ENCODE measurements around the gene SLC24A4.

The SLC24A4 gene

DNA sequence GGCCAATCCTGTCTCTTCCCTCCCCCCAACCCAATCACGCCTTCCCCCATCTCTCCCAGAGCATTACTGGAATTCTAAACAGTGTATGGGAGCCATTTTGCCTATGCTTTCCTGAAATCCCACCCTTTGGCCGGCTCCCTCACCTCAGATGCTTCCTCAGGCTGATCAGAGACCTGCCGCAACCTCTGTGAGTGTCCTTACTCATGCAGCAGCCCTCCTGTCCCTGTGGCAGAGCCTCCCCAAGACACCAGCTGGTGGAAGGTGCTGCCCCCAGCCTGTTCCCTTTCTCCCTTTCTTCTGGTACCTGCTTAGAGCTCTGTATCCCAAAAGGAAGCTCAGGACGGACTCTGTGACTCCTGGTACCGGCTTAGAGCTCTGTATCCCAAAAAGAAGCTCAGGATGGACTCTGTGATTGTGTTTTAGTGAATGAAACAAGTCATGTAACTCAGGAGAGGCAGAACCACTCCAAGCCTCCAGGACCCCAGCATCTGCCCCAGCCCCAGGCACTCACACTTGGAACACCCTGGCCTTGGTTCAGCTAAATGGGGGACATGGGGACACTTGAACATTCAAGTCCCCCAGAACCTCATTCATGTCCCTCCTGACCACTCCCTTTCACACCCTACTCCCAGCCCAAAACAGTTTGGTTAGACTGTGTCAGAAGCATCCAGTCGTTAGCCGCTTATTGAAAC is 161.3 kb downstream of the SLC24A4 start:
- DNase-seq = no peak

DNA sequence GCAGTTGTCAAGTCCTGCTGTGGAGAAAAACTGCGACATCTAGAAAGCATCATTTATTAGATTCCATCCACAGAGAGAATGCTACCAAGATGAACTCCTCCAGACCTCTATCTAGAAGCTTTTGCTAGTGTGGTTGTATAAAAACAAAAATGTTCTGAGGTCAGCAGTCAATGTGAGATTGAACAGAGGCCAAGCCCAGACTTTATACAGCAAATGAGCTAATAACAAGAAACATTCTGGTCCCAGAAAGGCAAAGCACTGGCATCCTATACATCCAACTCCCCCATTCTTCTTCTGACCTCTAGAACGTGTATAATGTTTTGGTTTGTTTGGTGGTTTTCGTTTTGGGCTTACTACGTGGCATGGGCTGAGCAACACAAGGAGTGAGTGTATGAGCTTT is 163.9 kb downstream of the SLC24A4 start:
- DNase-seq = no peak

DNA sequence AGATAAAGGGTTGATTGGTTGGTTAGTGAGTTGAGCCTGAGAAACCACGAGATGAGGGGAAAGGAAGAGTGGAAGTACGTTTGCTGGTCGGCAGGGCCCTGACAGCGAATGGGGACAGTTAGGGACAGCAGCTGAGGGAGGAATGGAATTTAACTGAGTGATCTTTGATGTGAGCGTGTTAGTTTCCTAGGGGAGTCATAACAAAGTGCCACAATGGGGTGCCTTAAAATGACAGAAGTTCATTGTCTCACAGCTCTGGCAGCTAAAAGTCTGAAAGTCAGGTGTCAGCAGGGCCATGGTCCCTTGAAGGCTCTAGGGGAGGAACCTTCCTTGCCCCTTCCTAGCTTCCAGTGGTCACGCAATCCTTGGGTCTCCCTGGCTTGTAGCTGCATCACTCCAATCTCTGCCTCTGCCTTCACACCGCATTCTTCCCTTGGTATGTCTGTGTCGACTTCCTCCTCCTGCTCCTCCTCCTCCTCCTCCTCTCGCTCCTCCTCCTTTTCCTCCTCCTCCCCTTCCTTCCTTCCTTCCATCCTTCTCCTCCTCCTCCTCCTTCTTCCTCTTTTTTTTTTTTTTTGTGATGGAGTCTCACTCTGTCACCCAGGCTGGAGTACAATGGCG is 164.7 kb downstream of the SLC24A4 start:
- DNase-seq = no peak

GRCh38 chr14:92489394-92490238 is 166.7 kb downstream of the SLC24A4 start:
- no peak for DNase-seq

GRCh38 chr14:92490239-92490959 is 167.4 kb downstream of the SLC24A4 start:
- no peak for DNase-seq

DNA sequence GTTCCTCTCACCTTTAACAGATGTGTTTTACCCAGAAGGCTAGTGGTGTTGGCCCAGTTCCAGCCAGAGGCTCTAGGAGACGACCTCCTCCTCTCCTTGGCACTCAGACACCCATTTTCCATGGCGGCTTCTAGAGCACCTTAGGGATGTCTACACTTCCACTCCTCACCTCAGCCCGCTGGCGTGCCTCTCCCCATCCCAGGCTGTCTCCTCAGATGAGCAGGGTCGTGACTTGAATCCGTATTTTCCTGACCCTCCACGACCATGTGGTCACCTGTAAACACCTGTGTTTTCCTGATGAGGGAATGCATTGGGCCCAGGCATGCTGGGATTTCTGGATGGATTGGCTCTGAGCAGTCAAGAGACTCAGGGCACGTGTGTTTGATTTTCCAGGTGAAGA is 168.8 kb downstream of the SLC24A4 start:
- no peak for DNase-seq

DNA sequence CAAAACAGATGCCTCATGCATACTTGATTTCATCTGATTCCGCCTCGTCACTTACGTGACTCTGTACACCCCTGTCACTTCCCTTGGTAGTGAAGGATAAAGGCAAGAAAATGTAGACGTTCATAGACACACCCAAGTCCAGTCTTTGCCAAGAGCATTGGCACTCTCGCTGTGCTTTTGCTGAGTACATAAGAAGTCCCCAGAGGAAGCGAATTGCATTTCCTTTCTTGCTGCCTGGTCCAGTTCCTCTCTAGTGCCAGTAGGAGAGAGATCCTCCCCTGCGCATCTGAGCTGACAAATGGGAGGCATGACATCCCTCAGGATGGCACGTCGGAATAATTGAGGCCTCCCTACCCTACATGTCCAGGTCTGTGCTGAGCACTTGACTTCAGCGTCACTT is 169.3 kb downstream of the SLC24A4 start:
- DNase-seq = no peak

- DNase-seq = no peak
Observed at GRCh38 chr14:92493024-92493423, 170.1 kb downstream of the SLC24A4 start.

DNA sequence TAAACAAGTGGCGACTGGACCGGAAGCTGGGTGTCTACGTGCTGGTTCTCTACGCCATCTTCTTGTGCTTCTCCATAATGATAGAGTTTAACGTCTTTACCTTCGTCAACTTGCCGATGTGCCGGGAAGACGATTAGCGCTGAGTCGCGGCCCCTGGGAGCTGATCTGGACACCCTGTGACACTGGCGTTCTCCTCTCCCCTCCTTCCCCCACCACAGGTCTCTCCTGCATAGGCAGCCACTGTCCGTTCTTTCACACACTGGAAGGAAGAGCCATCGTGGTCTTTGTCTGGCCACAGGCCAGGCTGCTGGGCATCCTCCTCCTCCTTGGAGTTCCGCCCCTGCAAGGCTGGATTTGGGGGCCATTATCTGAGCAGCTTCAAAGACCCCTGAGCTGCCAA is 170.5 kb downstream of the SLC24A4 start:
- DNase-seq = no peak

DNA sequence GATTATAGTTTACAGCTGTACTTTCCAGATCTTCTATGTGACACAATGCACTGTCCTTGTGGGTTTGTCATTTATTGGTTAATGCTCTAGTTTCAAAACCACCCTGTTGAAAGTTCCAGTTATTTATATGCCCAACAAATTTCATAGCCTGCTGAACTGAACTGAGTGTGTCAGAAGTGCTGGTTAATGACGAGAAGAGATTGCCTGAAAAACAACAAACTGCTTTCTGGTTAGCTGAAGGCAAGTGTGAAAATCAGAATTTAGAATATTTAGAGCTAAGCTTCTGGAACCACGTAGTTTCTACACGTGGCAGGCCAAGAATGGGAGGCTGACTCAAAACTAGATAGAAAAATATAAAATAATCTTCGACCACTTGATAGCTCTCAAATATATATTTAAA is 171.5 kb downstream of the SLC24A4 start:
- no peak for DNase-seq

- DNase-seq = peak; percentile 20
Observed at GRCh38 chr14:92495027-92495426, 172.1 kb downstream of the SLC24A4 start.

- DNase-seq = no peak
Observed at GRCh38 chr14:92496191-92496857, 173.4 kb downstream of the SLC24A4 start.

DNA sequence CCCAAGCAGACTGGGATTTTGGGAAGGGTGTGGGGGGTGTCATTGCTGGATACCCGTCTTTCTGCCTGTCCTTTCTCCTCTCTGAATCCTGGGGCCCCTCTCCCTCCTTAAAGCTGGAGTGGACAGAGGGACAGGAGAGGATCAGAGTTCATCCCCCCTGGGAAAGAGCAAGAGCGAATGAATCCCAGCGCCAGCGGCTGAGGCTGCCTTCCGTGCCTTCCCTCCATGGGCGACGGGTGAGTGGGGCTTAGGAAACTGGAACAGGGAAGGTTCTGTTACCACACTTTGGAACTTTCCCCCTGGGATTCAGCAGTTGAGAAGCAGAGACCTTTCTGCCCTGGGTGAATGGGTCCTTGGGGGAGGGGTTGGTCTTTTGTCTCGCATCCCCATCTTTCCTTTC is 174.4 kb downstream of the SLC24A4 start:
- no peak for DNase-seq

- DNase-seq = no peak
Observed at GRCh38 chr14:92499234-92499633, 176.3 kb downstream of the SLC24A4 start.

DNA sequence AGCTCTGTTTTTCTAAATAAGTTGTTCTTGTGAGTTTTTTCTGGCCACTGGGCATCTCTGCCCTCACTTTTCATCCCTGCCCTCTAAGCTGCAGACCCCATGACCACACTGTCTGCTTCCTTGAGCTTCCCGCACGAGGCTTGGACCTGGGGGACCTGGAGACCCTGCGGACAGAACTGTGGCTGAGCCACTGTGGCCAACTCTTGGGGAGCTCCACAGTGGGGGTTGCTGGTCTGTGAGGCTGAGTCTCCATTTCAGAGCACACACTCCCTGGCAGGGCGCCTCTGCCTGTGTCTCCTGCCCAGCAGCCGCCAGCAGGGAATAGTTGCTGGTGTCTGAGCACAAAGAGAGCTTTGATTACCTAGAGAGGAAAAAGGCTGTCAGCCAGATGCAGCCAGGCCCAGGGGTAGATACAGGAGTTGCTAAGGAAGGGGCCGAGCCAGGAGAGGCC is 177.6 kb downstream of the SLC24A4 start:
- no peak for DNase-seq

DNA sequence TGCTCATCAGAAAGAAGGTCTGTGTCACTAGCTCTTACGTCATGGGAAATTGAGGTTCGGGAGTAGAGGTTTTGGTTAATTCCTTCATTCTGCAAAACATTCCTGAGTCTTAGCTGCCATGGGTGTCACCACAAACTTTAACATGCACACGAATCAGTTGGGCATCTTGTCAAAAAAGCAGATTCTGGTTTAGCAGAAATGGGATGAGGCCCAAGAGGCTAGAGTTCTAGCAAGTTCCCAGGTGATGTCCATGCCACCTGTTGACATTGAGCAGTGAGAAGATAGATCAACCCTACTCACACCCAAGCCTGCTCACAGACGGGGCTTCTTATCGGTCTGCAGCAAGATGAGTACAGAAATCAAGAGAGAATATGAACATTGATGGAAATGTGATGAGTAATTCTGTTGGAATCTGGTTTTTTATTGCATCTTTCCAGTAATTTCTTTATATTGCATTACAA is 179.0 kb downstream of the SLC24A4 start:
- DNase-seq = no peak

GRCh38 chr14:92502541-92503286 is 179.7 kb downstream of the SLC24A4 start:
- no peak for DNase-seq

DNA sequence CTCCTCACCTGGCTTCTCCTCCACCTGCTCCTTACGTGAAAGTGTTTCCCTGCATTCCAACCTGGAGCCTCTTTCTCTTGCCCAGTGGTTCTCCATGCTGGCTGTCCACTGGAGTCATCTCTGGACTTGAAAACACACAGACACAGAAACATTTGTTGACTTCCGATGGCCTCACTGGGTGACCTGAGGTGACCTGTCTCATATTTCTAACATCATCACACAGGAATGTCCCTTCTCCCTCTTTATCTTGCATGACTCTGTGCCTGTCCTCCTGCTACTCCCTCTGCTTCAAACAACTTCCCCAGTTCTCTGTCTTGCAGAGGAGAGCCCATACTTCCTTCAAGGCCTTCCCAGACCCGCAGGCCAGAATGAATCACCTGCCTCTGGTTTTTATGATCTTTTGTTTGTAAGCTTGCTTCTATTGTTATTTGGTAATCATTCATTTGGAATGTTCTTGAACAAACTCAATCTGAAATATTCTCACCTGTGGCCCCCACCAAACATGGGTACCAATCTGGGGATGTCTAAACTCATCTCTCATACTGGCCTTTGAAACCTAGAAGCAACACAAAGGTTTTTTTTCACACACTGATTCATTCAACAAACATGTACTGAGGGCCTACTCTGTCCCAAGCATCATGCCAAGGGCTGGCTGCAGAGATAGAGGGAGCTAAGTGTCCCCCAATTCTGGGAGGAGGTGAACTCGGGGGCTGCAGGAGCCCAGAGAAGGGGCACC is 181.0 kb downstream of the SLC24A4 start:
- DNase-seq = no peak

DNA sequence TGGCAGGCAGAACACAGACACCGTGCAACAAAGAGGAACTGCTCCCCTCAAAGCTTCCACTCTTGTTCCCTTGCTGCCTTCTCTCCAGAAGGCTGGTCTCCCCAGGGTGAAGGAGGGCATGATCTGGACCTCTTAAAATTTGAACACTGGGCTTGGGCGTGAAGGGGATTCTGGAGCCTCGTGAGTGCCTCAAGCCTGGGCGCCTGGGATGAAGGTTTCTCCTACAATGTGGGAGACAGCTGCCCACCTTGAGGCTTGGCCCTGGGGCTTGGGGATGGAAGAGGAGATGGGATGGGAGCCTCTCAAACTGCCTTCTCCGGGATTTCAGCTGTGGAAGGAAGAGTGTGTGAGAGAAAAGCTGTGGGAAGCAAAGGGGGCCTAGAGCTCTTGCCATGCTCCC is 182.9 kb downstream of the SLC24A4 start:
- no peak for DNase-seq

- DNase-seq = no peak
Observed at GRCh38 chr14:92506231-92506630, 183.3 kb downstream of the SLC24A4 start.

DNA sequence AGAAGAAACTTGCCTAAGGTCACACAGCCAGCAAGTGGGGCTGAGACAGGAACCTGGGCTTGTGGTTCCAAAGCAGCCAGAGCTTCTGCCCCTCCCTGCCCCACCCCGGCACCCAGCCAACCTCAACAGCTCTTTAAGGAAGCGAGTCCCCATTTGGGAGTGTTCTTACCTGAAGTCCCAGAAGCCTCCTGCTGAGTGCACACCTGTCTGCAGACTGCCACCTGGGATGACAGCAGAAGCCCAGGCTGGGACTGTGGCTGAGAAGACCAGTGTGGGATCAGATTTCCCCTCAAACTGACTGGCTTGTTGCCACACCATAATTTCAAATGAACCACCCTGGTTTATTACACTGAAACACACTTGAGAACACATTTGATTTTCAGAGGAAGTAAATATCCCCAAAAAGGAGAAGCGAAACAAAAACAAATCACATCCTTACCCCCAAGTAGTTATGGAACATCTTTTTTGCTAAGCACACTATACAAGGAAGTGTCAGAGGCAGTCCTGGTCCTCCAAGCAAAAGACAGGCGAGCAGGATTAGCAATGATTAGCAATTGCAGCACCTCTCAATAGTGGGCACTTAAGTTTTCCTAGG is 184.3 kb downstream of the SLC24A4 start:
- DNase-seq = no peak
